GM21381 (cell line): ENCODE results near the gene PRR20G.

ENCODE experiments used
- ATAC-seq: cut with Tn5 transposase; IDR thresholded peaks from one replicate; pipeline ENCODE4 v1.9.1; 2021; ENCODE audit warnings: mild to moderate bottlenecking, moderate library complexity; ENCODE audit not compliant: unreplicated experiment

The PRR20G gene

DNA sequence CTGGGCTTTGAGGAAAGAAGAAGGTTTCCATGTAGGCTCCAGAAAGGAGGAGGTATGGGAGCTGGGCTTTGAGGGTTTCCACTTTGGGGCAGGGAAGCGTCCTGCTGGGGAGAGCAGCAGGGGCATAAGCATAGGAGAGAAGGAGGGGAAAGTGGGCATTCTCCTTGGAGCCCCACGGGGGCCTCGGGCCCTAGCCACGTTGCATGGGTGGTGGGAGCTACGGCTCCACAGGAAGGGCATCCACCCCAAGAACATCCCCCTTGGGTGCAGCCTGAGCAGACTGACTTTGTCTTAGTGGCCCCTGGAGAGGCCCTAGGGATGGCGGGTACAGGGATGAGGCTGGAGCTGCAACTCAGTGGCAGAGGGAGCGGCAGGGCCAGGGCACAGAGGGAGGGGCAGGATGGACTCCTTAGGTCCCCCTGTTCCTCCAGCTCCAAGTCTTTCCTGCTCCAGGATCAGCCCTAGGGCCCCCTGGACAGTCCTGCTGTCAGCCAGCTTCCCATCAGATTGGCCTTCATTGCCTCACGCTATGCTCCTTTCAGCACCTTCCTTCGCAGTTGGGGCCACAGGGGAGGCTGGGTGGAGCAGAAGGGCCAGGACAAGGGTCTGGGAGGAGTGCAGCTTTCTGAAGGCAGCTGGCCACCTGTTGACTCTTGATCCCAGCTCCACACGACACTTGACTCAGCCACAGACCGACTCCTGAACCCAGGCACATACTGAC is 22.9 kb downstream of the PRR20G start:
- ATAC-seq, result no peak

DNA sequence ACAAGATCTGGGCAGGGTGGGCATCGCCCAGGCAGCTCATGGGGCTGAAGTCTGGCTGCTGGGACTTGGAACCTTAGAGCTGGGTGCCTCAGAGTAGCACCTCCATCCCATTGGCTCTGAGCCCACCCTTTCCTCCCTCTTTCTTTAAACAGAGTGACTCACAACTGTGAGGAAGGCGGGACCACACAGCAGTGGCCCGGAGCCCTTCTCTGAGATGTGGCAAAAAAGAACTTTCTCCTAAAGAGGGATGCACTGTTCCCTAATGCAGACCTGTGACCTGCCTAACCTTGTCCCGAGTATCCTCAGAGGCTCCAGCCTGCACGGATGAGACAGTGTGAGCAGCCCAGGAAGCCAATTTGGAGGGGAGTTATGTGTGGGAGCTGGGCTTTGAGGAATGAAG is 23.6 kb downstream of the PRR20G start:
- no peak for ATAC-seq

DNA sequence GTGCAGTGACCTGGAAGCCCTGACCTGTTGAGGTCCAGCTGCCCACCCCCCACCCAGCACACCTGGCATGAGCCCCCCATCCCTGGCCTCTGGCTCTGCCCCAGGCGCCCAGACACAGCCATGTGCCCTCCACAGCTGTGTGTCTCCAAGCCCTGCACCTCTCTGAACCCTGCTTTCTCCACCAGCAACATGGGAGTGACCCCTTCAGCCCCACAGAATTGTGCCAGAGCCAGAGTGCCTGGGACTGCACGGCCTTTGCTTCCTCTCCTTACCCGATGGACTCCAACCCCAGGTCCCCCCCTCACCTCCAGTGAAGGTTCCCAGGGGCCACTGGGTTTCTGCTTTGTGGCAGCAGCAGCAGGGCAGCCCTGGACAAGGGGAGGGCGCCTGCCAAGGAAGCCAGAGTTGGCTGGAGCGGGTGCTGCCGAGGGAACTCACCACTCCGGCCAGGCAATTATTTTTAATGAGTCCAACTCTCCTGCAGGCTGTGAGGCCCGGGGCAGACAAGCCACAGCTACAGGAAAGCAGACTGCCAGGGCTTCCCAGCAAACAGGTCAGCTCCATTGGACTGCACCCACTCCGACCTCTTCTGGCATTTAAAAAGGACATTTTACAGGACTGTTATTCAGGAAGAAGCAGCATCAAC is 24.1 kb downstream of the PRR20G start:
- ATAC-seq, result no peak

DNA sequence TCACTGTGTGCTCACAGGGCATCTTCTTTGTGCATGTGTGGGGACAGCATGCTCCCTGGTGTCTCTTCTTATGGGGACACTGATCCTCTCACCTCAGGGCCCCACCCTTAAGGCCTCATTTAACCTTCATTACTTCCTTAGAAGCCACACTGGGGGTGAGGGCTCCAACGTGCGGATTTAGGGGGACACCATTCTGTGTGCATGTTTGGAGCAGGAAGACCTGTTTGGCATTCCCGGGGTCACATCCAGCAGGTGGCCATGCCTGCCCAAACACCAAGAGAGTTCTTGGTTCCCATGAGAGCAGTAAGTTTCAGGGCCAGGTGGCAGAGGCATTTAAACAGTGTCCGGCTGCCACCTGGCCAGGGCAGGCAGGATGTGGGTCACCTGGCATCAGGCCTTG is 24.8 kb downstream of the PRR20G start:
- ATAC-seq, result no peak

DNA sequence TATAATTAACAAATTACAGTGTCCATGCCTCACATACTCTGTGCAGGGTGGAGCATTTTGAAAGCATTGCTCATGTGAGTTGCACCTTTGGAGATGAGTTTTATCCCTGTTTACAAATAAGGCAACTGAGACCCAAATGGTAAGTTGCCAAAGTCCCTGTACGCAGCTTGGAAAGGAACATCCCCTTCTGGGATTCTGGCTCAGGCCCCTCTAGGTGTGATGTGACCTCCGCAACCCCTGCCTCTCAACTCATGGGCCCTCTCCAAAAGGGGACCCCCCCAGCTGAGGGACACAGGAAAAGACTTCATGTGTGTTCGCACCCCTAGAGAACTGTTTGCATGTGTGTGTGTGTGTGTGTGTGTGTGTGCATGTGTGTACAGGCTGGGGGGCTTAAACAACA is 25.3 kb downstream of the PRR20G start:
- ATAC-seq, result no peak

DNA sequence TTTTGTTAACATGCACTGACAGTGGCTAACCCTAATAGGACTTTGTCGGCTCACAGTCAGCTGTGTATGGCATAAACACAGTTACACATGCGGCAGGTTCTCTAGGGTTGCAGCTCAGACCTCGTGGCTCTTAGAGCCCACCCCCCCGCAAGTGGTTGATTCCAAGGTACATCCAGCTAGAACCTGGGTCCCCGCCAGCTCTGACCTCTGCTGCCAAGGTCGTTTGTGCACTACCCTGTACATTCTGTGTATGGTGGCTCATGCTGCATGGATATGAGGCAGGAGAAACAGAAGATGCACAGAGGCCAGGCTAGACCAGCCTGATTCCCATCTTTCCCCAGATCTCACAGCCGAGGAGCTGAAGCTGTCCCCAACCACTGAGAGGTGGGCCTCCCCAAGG is 25.9 kb downstream of the PRR20G start:
- no peak for ATAC-seq

DNA sequence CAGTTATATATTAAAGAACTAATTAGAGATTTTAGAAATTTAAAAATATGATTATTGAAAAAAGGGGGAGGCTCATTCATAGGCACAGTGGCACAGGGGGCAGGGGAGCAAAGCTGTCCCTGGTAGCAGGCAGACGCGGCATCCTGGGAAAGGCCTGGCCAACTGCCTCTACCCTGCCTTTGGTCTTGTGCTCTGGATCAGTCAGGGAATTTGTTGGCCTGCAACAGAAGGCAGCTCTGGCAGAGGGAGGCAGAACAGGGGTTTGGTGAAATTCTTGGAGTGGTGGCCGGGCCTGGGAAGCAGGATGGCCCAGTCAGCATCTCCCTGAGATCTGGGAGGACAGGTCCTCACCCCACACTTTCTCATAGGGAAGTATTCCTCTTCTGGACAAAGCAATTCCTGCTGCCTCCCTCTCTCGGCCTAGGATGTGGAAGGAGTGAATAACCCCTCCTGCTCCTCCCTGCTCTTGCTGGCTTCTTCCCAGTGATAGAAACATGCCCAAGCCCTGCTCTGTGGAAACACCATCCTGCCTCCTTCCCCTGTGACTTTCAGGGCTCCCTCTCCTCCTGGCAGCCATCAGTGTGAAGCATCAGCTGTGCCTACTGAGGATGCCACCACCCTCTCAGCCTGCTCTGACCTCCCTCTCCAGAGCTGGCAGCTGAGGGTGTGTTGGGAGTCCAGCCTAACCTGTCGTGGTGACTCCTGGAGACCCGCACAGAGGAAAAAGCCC is 26.9 kb downstream of the PRR20G start:
- no peak for ATAC-seq

DNA sequence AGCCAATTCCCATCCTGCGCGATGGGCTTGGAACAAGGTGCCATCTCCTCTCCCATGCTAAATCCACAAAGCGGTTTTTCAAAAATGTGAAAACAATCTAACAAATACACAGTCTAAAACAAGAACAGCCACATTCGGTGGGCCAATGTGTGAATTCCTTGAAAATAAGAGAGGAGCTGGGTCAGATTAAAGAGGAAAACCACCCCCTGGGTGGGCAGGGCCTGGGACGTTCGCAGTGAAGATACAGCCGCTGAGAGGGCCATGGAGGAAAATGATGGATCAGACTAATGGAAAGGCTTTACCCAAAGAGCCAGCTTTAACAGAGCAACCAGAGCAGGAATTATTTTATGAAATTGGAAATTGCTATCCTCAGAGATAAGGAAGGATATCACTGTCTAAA is 27.4 kb downstream of the PRR20G start:
- ATAC-seq, result no peak

DNA sequence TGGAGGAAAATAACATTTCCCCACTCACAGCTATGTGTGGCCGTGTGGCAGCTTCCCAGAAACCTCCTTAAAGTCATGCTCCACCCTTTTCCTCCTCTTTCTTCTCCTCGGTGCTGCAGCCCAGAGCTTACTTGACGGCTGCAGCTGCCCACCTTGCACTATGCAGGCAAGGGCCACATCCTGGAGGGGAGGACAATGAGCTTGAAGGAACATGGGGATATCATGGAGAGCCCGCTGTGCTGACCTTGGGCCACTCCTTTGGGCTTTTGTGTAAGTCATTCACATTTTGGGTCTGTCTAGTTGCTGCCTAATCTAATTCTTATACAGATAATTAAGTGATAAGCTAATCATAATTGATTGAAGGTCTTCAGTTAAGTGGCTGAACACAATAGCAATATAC is 28.0 kb downstream of the PRR20G start:
- no peak for ATAC-seq

DNA sequence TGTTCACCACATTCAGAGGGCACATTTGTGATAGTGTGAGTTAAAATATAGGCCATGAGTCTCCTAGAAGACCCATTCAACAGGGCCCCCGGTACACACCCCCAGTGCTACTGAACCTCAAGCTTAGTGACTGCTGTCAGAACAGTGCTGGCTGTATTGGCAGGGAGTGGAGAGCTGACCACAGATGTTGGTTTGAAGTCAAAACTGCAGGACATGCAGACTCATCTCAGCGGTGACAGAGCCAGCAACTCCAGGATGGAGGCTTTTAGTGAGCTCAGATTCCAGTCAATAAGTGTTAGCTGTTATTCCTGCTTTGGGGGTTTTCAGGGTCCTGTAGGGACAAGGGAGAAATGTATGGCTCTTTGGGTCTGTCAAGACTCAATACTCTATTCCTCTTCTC is 29.1 kb downstream of the PRR20G start:
- ATAC-seq, result no peak

DNA sequence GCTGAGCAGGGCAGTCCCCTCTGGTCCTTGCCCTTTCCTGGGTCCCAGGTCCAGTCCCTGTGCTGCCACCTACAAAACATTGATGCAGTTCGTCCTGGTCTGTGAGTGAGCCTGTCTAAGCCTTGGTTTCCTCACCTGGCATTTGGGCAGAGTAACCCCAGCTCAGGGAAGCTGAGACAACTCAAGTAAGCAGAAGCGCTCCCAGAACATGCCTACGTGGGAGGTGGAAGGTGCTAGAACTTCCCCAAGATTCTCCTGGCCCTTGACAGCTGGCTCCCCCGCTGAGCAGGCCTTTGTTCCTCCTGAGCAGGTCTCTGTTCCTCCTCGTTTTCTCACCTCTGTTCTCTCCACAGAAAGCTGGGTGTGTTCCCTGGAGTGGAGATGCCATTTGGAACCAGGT is 30.5 kb downstream of the PRR20G start:
- no peak for ATAC-seq

DNA sequence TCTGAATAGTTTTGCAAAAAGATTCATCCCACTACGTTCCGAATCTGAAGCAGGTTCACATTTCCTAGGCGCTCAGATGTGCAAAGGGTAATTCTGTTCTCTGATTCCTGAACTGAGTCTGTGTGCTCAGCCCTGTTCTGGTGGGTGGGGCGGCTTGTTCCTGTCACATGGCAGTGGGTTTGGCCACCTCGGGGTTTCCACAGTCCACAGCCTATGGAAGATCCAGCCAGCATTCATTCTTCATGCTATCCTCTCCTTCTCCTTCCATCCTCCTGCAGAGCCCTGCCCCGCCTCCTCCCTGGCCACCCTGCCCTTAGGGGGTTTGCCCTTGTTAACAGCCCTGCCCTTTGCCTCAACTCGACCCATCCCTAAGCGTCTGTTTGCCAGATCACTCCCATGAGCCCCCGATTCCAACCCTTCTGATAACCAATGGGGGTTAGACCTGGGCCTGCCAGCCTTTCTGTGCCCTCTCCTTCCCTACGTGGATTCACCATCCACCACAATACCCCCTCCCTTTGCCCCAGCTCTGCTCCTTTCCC is 31.0 kb downstream of the PRR20G start:
- ATAC-seq, result no peak

DNA sequence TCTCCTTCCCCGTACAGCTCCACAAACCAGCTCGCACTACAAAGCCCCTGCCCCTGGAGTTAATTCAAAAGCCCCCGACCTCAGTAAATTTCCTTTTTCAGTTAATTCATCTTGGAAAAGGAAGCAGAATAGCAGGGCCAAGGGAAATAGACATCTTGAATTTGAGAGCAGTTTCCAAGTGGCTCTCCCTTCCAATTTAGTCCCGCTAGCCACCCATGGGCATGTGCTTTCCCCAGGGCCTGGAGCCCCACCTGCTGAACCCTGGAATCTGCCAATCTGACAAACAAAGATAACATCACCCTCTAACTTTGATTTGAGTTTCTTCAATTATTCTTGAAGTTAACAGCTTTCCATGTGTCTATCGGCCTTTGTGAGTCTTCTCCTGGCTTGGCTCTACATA is 31.7 kb downstream of the PRR20G start:
- no peak for ATAC-seq

DNA sequence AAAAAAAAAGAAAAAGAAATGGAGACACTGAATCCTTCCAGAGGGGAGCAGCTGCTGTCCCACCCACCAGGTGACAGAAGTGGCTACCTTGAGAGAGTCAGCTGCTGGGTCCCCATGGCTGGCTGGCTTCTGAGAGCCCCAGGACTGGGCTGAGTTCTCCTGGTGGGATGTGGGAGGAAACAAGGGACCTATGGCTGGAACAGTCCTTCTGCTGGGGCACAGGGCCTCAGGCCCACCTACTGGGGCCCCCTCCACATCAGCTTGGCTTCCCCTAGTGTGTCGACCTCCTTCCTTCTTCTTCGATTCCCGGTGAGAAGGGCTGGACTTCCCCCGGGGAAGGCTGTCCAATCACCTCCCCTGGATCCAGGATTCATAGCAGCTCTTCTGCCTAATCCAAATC is 32.3 kb downstream of the PRR20G start:
- ATAC-seq, result no peak

DNA sequence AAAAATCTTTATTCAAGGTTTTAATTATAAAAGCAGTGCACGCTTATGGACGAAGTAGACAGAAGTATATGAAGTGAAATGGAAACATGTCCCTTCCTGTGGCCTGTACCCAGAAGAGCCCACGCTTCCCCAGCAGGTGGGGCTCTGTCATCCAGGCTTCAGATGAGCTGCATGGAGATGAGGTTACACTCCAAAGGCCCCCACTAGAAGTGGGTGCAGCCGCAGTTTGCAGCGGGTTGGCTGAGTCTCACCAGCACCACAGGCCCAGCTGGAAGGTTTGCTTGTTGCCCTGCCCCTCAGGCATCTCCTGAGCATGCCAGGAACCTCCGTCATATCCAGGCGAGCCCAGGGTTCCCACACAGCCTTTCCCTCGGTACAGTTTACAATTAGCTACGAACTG is 33.1 kb downstream of the PRR20G start:
- no peak for ATAC-seq

DNA sequence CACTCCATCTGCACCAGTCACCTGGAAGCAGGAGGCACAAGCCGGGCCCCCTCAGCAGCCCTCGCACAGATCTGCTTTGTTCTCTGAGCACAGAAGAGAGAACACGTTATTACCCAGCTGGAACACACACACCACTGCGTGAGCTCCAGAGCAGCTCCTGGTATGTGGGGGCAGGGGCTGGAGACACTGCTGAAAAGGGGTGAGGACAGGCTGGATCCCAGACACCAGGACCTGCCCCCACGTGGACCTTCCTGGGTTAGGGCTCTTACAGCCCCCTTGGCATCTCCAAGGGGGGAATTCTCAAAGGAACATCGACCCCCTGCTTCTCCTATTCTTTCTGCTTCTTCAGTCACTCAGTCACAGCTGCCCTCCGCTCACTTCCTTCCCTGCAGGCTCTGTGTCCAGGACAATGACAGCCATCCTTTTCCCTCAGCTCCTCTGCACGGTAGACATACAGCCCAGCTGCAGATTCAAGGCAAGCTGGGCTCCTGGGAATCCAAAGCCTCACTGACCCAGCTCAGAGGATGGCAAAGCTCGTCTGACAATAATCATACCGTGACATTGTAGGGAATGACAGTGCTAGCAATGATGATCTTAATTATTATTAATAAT is 33.7 kb downstream of the PRR20G start:
- no peak for ATAC-seq

DNA sequence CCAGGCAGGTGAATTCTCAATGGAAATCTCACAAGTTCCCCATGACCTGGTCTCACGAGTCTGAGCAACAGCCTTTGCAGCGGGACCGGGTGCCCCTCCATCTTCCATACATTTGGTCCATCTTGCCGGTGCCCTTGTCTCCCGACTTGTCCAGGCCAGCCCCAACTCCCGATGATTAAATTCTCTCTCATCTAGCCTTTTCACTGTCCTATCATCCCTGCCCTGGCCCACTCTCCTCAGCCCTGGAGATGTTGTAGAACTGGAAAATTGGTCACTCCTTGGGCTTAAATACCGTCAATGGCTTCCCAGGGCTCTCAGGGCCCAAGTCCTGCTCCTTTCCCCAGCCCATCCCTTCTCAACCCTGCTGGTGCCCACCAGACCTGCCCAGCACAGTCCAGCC is 34.4 kb downstream of the PRR20G start:
- no peak for ATAC-seq

DNA sequence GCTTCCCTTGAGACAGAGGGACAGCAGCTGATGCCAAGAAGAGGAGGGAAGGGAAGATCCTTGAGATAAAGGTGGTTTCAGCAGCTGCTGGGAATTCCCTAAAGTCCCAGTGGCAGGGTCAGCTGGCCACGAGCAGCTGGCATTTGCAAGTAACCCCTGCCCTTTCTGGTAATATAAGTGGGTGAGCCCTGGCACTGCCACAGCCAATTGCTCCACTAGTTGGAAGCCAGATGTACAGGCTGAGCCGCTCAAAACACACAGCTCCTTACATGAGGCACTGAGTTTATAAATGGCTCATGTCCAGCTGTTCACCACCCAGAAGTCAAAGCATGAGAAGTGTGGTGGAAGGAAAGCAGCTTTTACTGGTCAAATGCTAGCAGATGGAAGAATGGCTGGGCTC is 35.4 kb downstream of the PRR20G start:
- no peak for ATAC-seq

DNA sequence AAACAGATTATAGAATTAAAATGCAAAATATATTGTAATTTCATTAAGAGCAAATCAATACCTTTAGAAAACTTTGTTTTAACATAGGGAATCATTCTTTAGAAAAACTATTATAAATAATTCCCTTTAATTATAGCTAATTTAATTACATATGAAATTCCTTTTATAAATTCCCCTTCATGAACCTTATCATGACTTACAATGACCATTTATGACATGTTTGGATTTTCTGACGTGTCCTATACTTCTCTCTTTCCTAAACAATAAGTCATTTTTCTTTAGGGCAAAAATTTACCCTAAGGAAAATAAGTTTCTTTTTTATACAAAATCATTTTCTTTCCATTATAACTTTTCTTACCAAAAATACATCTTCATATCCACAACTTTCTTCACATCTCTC is 37.8 kb downstream of the PRR20G start:
- ATAC-seq, result no peak

DNA sequence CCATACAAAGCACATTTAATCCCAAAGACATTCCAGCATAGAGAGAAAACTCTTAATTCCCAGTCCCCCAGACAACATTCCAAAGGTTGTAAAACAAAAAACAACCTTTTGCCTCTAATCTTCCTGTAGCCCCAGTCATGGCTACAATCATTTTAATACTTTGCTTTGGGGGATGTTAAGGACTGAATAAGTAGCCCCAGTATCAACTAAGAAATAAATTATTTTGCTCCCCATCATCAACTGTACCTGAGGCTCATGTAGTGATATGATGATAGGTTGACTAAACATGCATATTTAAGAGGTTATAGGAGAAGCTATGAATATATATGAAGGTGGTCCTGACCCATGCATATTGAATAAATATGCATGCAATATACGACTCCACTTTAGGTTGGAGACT is 40.6 kb downstream of the PRR20G start:
- ATAC-seq, result no peak

DNA sequence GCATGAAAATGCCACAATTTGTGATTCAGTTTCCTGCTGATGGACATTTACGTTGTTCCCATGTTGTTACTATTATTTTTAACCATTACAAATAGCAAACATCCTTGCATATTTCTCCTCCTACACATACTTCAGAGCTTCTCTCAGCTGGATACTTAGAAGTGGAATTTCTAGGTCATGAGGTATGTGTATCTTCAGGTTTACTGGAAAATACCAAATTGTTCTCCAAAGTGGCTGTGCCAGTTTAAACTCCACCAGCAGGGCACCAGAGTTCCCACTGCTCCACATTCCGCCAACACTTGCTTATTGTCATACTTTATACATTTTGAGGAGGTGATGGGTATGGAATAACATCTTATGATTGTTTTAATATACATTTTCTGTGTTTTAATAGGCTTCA is 49.2 kb downstream of the PRR20G start:
- ATAC-seq, result no peak

DNA sequence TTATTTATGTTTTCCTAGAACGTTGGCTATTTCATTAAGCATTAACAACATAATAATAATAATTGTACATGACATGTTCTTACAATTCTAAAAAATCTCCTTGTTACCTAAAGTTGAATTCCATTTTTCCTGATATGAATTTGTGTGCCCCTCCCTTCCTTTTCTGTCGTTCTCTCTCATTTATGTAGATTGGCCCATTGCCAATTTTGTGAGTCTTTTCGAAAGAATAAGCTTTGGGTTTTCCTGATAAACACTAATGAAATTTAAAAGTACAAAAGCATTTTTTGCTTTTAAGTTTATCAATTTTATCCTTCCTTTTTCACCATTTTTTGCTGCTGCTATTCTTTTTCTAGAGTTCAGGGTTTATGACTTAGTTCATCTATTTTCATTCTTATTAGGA is 50.0 kb downstream of the PRR20G start:
- no peak for ATAC-seq
